SHP77 (cell line): ENCODE results near the gene FHIP1A.

Experiments used
- DNase-seq, 2 experiments: peaks; one replicate each; lab custom pipeline; 2025; lab: John Stamatoyannopoulos, UW

FHIP1A gene

GRCh38 chr4:151417766-151418376 lies 8.9 kb downstream of the FHIP1A start:
- DNase-seq = no peak

- DNase-seq = no peak
Observed at GRCh38 chr4:151418385-151418784, 9.4 kb downstream of the FHIP1A start.

GRCh38 chr4:151418856-151419255 lies 9.9 kb downstream of the FHIP1A start:
- no peak for DNase-seq

- DNase-seq = no peak
Observed at GRCh38 chr4:151420250-151420807, 11.4 kb downstream of the FHIP1A start.

- DNase-seq = no peak
Observed at GRCh38 chr4:151422854-151423253, 13.9 kb downstream of the FHIP1A start.

- no peak for DNase-seq
Observed at GRCh38 chr4:151426513-151426912, 17.5 kb downstream of the FHIP1A start.

- DNase-seq = no peak
Observed at GRCh38 chr4:151427266-151427665, 18.3 kb downstream of the FHIP1A start.

GRCh38 chr4:151428346-151428745 lies 19.4 kb downstream of the FHIP1A start:
- DNase-seq = no peak

GRCh38 chr4:151429957-151430570 lies 21.1 kb downstream of the FHIP1A start:
- no peak for DNase-seq

GRCh38 chr4:151430740-151431457 lies 21.9 kb downstream of the FHIP1A start:
- no peak for DNase-seq

GRCh38 chr4:151431728-151432127 lies 22.8 kb downstream of the FHIP1A start:
- DNase-seq = no peak

- DNase-seq = no peak
Observed at GRCh38 chr4:151432654-151433053, 23.7 kb downstream of the FHIP1A start.

- no peak for DNase-seq
Observed at GRCh38 chr4:151434183-151434860, 25.3 kb downstream of the FHIP1A start.

GRCh38 chr4:151436093-151436518 lies 27.1 kb downstream of the FHIP1A start:
- DNase-seq = no peak

GRCh38 chr4:151437505-151437904 lies 28.5 kb downstream of the FHIP1A start:
- no peak for DNase-seq

- no peak for DNase-seq
Observed at GRCh38 chr4:151438154-151438553, 29.2 kb downstream of the FHIP1A start.

GRCh38 chr4:151439320-151439719 lies 30.3 kb downstream of the FHIP1A start:
- DNase-seq = no peak

- DNase-seq = no peak
Observed at GRCh38 chr4:151442002-151442401, 33.0 kb downstream of the FHIP1A start.

- DNase-seq = no peak
Observed at GRCh38 chr4:151443247-151443646, 34.3 kb downstream of the FHIP1A start.

GRCh38 chr4:151443752-151444151 lies 34.8 kb downstream of the FHIP1A start:
- no peak for DNase-seq

- no peak for DNase-seq
Observed at GRCh38 chr4:151446208-151446607, 37.2 kb downstream of the FHIP1A start.

GRCh38 chr4:151454513-151454912 lies 45.5 kb downstream of the FHIP1A start:
- DNase-seq = no peak
